ENCODE data around the gene DOC2A.
"Not testable (repeated sequence)": the region's sequence is repeated elsewhere in the genome, so short reads cannot be mapped to it uniquely, and the experiment has no call there.

DOC2A gene

GRCh38 chr16:29972992-29973383 is 37.8 kb downstream of the DOC2A start:
- DNase-seq (ENCODE audit: low spot score), result no peak

- DNase-seq (ENCODE audit: low spot score), result no peak
Measured at GRCh38 chr16:29972500-29972899, 38.3 kb downstream of the DOC2A start.

- DNase-seq (ENCODE audit: low spot score), result no peak
Measured at GRCh38 chr16:29971304-29971703, 39.5 kb downstream of the DOC2A start.

GRCh38 chr16:29968205-29968604 is 42.6 kb downstream of the DOC2A start:
- DNase-seq (ENCODE audit: low spot score), result no peak

- DNase-seq (ENCODE audit: low spot score), result no peak
Measured at GRCh38 chr16:29963021-29963743, 47.6 kb downstream of the DOC2A start.

- no peak for DNase-seq (ENCODE audit: low spot score)
Measured at GRCh38 chr16:29962344-29962994, 48.4 kb downstream of the DOC2A start.

GRCh38 chr16:29961479-29962343 is 49.1 kb downstream of the DOC2A start, which contains the start of gene TMEM219:
TMEM219 (plus strand) TSS chr16:29962079; CDS start chr16:29963144, 1,065 bp downstream.
- peak; percentile 99 for DNase-seq (ENCODE audit: low spot score)

GRCh38 chr16:29961127-29961478 is 49.7 kb downstream of the DOC2A start:
- no peak for DNase-seq (ENCODE audit: low spot score)

GRCh38 chr16:29959821-29960220 is 51.0 kb downstream of the DOC2A start:
- not testable (repeated sequence) for DNase-seq (ENCODE audit: low spot score)

- DNase-seq (ENCODE audit: low spot score), result no peak
Measured at GRCh38 chr16:29959293-29959692, 51.5 kb downstream of the DOC2A start.

- no peak for DNase-seq (ENCODE audit: low spot score)
Measured at GRCh38 chr16:29958756-29959155, 52.1 kb downstream of the DOC2A start.
